GM21529 (cell line): ENCODE results near the gene SLC7A6.
A peak's percentile ranks its signal among the peaks of the same experiment; 100 is the strongest.
"Not testable (repeated sequence)": the region's sequence is repeated elsewhere in the genome, so short reads cannot be mapped to it uniquely, and the experiment has no call there.

Experiments
- ATAC-seq: cut with Tn5 transposase; IDR thresholded peaks from one replicate; pipeline ENCODE4 v1.9.1; 2021; ENCODE audit not compliant: unreplicated experiment

The SLC7A6 gene

DNA sequence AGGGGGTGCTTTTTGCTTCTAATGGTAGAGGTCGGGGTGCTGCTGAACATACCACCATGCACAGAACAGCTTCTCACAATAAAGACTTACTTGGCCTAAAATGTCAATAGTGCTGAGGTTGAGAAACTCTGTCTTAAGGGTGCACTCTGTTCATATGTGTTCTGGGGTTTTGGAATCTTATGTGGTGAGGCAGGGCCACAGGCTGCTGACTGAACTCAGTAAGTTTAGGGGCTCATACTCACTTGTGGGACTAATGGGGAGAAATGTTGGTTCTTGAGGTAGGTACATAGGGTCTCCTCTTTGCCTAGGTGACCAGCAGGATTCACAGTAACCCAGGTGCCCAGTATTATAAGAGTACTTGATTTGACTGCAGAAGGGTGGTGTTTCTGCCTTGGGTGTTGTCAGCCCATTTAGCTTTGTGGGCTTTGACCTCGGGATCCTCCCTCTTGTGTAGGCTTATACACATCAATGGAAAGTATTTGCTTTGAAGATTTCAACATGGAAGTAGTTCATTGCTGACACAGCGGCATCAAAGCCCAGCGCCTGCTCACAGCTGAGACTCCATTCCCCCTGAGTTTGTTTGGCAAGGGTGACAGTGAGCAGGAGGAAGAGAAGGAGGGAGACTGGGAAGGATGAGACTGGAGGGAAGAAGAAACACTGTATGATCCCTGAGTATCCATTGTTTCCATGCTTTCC is 17.2 kb downstream of the SLC7A6 start:
- ATAC-seq, result no peak

- ATAC-seq, result no peak
Measured at GRCh38 chr16:68282064-68282452, 17.7 kb downstream of the SLC7A6 start.

GRCh38 chr16:68283346-68283745 is 19.0 kb downstream of the SLC7A6 start:
- no peak for ATAC-seq

- ATAC-seq, result peak; percentile 42
Measured at GRCh38 chr16:68283801-68284598, 19.7 kb downstream of the SLC7A6 start.

GRCh38 chr16:68284847-68285246 is 20.5 kb downstream of the SLC7A6 start:
- ATAC-seq, result peak; percentile 56

DNA sequence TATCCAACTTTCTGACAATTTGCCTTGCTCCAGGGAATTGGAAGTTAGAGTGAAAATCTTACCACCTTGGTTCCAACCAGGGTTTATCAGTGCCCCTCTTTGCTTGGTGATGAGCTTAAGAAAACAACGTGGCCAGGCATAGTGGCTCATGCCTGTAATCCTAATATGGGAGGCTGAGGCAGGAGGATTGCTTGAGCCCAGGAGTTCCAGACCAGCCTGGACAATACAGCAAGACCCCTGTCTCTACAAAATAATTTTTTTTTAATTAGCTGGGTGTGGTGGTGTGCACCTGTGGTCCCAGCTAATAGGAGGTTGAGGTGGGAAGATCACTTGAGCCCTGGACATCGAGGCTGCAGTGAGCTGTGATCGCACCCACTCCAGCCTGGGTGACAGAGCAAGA is 21.4 kb downstream of the SLC7A6 start:
- ATAC-seq, result no peak

GRCh38 chr16:68286153-68287074 is 22.1 kb downstream of the SLC7A6 start:
- ATAC-seq, result no peak

GRCh38 chr16:68287276-68288251 is 23.2 kb downstream of the SLC7A6 start:
- ATAC-seq, result no peak

DNA sequence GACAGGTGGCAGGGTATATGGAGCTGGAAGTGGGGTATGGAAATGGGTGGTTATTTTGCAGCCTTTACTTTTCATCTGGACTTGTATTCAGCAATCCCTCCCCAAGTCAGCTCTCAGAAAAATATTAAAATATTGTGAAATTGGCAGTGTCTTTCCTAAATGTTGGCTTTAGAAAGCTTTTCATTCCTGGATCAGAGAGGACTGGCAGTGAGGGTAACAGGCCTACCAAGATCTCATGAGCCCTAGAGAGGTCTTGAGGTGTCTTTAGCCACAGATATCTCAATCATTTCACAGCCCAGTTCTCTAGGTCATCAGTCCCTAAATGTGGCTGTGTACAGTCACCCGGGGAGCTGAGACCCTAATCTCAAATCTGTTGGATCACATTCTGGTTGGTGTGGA is 23.9 kb downstream of the SLC7A6 start:
- ATAC-seq, result no peak

- ATAC-seq, result not testable (repeated sequence)
Measured at GRCh38 chr16:68288796-68289195, 24.5 kb downstream of the SLC7A6 start.

DNA sequence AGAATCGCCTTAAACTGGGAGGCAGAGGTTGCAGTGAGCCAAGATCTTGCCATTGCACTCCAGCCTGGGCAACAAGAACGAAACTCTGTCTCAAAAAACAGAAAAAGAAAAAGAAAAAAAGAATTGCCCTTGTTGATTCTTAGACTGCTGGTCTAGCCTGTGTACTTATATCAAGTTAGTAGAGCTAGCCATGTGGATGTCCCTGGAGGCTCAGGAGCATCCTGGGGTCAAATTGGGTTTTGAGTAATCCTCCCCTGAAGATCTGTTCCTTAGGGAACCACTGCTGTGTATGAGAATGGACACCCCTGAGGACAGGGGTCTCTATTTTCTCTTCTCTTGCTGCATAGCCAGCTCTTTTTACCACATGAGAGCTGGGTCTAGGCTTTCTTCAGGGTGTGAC is 24.9 kb downstream of the SLC7A6 start:
- ATAC-seq, result no peak

DNA sequence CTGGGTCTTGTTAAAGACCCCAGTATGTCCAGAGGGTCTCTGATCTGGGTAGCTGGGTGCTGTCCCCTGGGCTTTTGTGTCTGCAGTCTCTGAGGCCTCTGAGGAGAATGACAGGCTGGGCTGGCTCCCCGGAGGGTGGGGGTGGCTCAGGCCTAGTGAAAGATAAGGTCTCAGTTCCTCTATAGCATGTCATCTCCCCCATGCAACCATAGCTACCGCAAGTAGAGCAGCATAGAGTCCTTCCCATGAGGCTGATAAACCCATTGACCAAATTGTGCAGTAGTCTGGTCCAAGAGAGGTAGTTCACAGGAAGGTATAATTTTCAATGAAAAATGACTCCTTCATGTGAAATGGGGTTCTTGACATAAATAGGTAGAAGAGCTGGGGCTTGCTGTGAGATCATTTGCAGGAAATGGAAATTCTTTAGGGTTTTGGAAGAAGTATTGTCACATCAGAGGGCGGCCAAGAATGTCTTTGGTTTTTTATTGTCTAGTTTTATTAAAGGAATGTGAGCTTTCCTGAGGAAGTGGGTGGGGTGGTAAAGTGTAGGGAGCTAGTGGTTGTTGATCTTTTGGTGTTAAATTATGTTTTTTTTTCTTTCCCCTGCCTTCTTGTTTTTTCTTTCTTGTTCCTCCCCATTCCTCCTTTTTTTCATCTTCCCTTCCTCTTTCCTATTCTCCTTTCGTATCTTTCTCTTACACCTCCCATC is 25.4 kb downstream of the SLC7A6 start:
- peak; percentile 81 for ATAC-seq

DNA sequence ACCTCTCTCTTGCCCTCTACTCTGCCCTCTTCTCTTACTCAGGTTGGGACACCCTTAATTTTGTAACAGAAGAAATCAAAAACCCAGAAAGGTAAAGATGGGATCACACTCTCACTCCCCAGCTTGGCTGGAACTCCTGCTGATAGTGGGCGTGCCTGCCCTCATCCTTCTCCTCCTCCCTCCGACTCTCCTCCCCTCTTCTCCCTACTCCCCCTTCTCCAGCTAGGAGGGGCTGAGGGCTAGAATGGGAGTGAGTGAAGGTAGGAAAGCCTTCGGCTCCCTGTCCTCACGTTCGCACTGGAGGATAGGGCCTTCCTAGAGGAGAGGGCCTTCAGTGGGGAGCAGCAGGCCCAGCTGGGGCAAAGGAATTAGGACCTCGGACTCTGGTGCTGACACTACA is 26.1 kb downstream of the SLC7A6 start:
- no peak for ATAC-seq

- no peak for ATAC-seq
Measured at GRCh38 chr16:68291227-68291626, 26.9 kb downstream of the SLC7A6 start.

GRCh38 chr16:68292425-68292824 is 28.1 kb downstream of the SLC7A6 start:
- no peak for ATAC-seq

GRCh38 chr16:68296291-68296690 is 32.0 kb downstream of the SLC7A6 start:
- ATAC-seq, result no peak

DNA sequence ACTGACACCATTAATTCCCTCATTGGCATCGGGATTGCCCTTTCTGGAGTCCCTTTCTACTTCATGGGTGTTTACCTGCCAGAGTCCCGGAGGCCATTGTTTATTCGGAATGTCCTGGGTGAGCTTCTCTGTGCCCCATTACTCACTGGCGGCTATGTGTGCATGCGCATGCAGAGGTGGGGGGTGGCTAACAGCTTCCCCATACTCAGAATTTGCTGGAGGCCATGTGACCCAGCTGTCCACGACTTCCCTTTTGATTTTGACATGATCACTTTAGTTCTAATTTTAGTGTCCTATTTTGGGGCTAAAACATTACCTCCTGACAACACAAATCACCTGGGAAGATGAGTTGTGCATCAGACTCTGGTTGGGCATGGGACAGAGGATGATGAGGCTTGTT is 32.4 kb downstream of the SLC7A6 start:
- no peak for ATAC-seq

- ATAC-seq, result no peak
Measured at GRCh38 chr16:68297908-68298307, 33.6 kb downstream of the SLC7A6 start.

DNA sequence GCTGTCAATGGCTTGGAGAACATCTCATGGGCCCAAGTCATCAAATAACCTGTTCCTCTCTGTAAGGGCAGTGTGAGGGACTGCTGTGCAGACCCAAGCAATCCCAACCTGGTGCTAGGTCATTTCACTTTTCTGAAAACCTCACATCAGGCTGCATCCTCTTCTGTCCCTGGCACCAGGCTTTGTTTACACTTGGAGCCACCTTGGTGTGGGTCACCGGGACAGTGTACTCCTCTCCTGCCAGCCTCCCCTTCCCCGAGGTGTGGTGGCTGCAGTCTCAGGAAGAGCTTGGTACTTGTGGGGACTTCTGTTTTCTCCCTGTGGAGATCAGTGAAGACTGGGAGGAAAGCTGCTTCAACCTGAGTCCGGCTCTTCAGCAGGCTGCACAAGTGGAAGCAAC is 34.0 kb downstream of the SLC7A6 start:
- ATAC-seq, result no peak
